Measurements from ENCODE around the gene MACF1.
"Not testable (repeated sequence)": the region's sequence is repeated elsewhere in the genome, so short reads cannot be mapped to it uniquely, and the experiment has no call there.

The MACF1 gene

DNA sequence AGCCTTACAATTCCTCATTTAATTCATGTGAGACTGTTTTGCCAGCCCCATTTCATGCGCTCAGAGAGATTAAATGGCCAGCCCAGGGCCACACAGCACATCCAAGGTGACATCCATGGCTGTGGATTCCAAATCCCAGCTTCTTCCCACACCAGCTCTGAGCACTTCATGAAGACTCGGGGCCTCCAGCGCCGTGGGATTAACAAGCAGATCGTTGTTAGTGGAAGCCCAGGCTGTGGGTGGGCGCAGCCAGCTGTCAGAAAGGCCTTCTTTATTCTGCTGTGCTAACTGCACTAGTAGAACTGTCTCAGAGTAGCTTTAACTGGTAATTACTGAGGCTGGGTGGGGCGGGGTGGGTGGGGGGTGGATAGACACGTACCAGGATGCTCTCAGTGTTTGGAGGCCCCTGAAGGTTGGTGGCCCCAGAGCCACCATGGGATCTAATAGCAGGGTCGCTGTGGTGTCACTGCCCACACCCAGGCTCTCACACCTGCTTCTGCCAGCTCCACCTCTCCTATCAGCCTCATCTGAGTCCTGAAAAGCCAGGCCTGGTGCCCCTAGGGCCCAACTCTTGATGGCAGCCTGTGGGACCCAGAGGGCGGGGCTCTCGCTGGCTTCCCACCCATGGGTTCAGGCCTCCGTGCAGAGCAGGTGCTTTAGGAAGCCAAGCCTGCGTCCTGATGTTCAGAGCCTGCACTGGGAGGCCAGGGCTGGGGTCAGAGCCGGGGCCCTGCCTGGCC, 290.3 kb downstream of the MACF1 start:
- Mint-ChIP-seq H3K36me3 (no peaks in the 10 kb centered on the region), H3K4me3 (no peak overlapping the region), H3K27ac (no peak overlapping the region), H3K4me1 (peaks cover 3% of the 10 kb centered on the region), H3K27me3 (peaks cover 5% of the 10 kb centered on the region), H3K9me3 (no peaks in the 10 kb centered on the region)
- no peak for DNase-seq (ENCODE audit: low spot score in 2 of 2)
- no peak for ATAC-seq (ENCODE audit: low read depth)

DNA sequence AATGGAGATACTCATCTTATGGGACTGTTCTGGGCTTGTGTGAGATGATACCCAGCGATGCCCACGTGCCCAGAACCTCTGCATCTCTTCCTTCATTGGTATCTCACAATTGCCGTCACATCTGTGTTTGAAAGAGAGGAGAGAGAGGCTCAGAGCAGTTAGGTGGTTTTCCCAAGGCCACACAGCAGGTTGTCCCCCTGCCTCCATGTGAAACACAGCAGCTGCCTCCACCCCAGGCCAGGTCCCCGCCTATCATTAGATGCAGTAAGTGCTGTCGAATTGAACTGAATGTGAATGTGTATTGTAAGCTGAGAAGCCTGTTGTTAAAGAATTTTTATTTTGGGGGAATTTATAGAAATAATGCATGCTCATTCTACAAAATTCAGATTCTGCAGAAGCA, 292.0 kb downstream of the MACF1 start:
- not testable (repeated sequence) for H3K27me3 Mint-ChIP-seq; ATAC-seq (ENCODE audit: low read depth); H3K9me3 Mint-ChIP-seq; DNase-seq (ENCODE audit: low spot score in 2 of 2); H3K4me1 Mint-ChIP-seq; H3K36me3 Mint-ChIP-seq; H3K4me3 Mint-ChIP-seq; H3K27ac Mint-ChIP-seq

DNA sequence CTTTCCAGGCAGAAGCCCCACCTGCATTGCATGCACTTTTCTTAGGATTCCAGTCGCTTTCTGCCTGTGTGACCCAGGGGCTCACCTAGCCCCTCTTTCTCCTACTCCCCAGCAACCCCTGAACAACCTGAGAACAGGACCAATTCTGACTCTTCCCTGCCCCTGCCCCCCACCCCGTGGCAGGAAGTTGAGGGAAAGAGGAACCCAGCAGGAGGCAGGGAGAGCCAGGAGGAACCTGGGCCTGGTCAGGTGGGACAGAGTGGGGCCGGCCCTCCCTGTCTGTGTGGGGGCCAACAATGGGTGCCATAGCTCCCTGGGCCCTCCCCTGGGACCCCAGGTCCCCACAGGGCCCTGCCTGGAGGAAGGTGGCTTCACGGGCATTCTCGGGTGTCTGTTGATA, 293.1 kb downstream of the MACF1 start:
- H3K27ac Mint-ChIP-seq, result no peak overlapping the region
- no peaks in the 10 kb centered on the region for H3K36me3 Mint-ChIP-seq
- H3K9me3 Mint-ChIP-seq, result no peaks in the 10 kb centered on the region
- ATAC-seq (ENCODE audit: low read depth) (no peak), DNase-seq (ENCODE audit: low spot score in 2 of 2) (no peak)
- H3K4me1 Mint-ChIP-seq, result no peaks in the 10 kb centered on the region
- peaks cover 5% of the 10 kb centered on the region for H3K27me3 Mint-ChIP-seq
- no peak overlapping the region for H3K4me3 Mint-ChIP-seq

DNA sequence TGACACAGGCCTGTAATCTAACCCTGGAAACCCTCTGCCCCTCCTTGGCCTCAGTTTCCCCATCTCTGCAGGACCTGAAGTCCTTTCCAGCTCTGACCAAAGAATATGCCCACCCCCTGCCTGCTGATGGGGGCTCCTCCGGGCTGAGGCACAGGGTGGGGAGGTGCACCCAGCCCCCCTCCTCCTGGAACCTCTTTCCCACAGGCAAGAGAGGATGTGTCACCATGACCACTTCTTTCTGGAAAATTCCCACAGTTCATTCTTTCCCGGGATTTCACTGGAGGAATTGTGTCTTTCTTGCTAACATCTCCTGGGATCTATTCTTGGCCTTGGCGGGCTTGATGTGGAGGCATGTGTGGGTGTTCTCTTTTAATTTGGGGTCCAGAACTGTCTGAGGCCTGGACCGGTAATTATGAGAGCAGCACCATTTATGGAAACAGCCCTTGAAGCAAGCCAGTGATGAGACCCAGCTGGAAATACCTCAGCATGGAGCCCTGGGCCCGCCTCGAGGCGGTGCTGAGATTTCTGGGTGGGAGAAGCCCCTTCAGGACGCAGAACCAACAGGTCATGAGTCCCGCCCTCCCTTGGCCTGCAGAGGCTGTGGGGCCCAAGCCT, 293.7 kb downstream of the MACF1 start:
- not testable (repeated sequence) for ATAC-seq (ENCODE audit: low read depth); H3K4me3 Mint-ChIP-seq; H3K27me3 Mint-ChIP-seq; H3K27ac Mint-ChIP-seq; H3K36me3 Mint-ChIP-seq; H3K9me3 Mint-ChIP-seq; DNase-seq (ENCODE audit: low spot score in 2 of 2); H3K4me1 Mint-ChIP-seq

DNA sequence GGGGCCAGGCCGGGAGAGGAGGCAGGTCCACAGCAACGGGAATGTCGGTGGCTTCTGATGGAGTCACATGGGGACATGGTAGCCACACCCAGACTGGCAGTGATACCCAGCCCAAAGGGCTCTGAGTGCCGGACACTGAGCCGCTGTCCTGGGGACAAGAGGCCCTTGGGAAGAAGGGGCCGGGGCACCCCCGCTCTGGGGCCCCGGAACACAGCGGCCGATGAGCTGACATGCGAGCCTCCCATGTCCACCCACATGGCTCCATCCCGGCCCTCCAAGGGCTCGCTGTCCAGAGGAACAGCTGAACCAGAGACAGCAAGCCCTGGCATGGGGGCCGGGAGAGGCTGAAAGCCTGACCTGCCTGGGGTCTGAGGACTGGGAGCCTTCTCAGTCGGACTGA, 294.3 kb downstream of the MACF1 start:
- not testable (repeated sequence) for H3K4me1 Mint-ChIP-seq; H3K4me3 Mint-ChIP-seq; H3K27ac Mint-ChIP-seq; H3K27me3 Mint-ChIP-seq; H3K36me3 Mint-ChIP-seq; DNase-seq (ENCODE audit: low spot score in 2 of 2); H3K9me3 Mint-ChIP-seq; ATAC-seq (ENCODE audit: low read depth)

DNA sequence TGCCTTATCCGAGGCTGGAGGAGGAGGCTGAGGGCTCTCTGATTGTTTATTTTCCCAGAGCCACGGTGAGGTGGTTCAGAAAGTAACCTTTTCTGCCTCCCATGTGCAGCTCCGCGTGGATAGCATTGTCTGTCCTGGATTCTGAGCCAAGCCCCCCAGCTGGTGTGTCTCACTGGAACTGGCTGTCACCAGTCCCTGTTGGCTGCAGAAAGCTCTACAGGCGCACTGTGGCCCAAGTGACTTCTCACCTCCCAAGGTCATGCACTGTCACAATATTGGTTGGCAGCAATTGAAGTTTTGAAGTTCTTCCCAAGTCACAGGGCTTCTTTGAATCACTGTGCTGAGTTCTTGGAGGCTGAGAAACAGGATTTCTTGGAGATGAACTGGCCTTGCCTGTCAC, 295.2 kb downstream of the MACF1 start:
- H3K4me1 Mint-ChIP-seq, result no peaks in the 10 kb centered on the region
- DNase-seq (ENCODE audit: low spot score in 2 of 2) (no peak), ATAC-seq (ENCODE audit: low read depth) (no peak)
- H3K36me3 Mint-ChIP-seq, result no peaks in the 10 kb centered on the region
- no peak overlapping the region for H3K4me3 Mint-ChIP-seq
- no peak overlapping the region for H3K27ac Mint-ChIP-seq
- no peaks in the 10 kb centered on the region for H3K27me3 Mint-ChIP-seq
- no peaks in the 10 kb centered on the region for H3K9me3 Mint-ChIP-seq

DNA sequence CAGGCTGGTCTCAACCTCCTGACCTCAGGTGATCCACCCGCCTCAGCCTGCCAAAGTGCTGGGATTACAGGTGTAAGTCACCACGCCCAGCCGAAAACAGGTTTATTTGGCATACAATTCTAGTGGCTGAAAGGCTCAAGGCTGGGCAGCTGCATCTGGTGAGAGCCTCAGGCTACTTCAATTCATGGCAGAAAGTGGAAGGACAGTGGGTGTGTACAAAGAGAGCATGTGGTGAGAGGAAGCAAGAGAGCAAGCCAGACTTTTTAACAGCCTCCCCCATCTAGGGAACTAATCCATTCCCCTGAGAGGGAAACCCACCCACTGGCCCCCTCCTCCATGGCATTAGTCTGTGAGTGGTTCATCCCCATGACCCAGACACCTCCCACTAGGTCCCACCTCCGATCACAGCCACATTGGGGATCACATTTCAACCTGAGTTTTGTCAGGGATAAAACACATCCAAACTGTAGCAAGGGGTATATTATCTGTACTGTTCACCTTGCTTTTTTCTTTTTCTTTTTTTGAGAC, 296.4 kb downstream of the MACF1 start:
- no peak for ATAC-seq (ENCODE audit: low read depth)
- Mint-ChIP-seq H3K27ac (peak overlapping the region; percentile 61), H3K4me3 (no peak overlapping the region), H3K4me1 (no peaks in the 10 kb centered on the region), H3K9me3 (no peaks in the 10 kb centered on the region), H3K36me3 (no peaks in the 10 kb centered on the region), H3K27me3 (no peaks in the 10 kb centered on the region)
- DNase-seq (ENCODE audit: low spot score in 2 of 2), result no peak

DNA sequence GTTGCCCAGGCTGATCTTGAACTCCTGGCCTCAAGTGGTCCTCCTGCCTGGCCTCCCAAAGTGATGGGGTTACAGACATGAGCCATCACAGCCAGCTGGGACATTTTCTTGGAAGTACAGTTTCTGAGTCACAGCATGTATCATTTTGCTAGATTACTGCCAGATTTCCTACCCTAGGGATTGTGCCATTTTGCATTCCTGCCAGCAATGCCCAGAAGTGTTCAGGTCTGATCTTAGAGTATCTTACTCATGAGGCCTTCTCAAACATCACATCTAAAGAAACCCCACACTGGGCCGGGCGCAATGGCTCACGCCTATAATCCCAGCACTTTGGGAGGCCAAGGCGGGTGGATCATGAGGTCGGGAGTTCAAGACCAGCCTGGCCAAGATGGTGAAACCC, 297.2 kb downstream of the MACF1 start:
- DNase-seq (ENCODE audit: low spot score in 2 of 2) (no peak), ATAC-seq (ENCODE audit: low read depth) (no peak)
- H3K27ac Mint-ChIP-seq, result peak overlapping the region; percentile 61
- no peaks in the 10 kb centered on the region for H3K27me3 Mint-ChIP-seq
- H3K4me1 Mint-ChIP-seq, result no peaks in the 10 kb centered on the region
- H3K36me3 Mint-ChIP-seq, result no peaks in the 10 kb centered on the region
- no peaks in the 10 kb centered on the region for H3K9me3 Mint-ChIP-seq
- H3K4me3 Mint-ChIP-seq, result no peak overlapping the region

DNA sequence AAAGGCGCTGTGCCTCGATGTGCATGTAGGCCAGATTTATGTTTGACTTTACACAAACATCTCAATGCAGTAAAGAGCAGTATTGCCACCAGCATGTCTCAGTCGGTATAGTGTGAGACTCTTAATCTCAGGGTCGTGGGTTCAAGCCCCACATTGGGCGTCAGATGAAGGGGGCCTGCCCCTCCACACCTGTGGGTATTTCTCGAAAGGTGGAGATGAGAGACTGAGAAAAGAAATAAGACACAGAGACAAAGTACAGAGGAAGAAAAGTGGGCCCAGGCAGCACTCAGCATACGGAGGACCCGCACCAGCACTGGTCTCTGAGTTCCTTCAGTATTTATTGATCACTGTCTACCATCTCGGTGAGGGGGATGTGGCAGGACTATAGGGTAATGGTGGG, 299.9 kb downstream of the MACF1 start:
- not testable (repeated sequence) for ATAC-seq (ENCODE audit: low read depth); H3K36me3 Mint-ChIP-seq; H3K9me3 Mint-ChIP-seq; DNase-seq (ENCODE audit: low spot score in 2 of 2); H3K27me3 Mint-ChIP-seq; H3K27ac Mint-ChIP-seq; H3K4me1 Mint-ChIP-seq; H3K4me3 Mint-ChIP-seq

DNA sequence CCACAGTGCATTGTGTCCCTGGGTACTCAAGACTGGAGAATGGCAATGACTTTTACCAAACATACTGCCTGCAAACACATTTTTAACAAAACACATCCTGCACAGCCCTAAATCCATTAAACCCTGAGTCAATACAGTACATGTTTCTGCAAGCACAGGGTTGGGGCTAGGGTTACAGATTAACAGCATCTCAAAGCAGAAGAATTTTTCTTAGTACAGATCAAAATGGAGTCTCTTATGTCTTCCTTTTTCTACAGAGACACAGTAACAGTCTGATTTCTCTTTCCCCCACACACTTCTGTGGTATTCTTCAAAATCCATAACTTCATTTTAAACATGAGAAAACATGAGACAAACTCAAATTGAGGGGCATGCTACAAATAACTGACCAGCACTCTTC, 300.8 kb downstream of the MACF1 start:
- H3K4me1 Mint-ChIP-seq, result peaks cover 8% of the 10 kb centered on the region
- no peak overlapping the region for H3K27ac Mint-ChIP-seq
- H3K4me3 Mint-ChIP-seq, result no peak overlapping the region
- no peaks in the 10 kb centered on the region for H3K27me3 Mint-ChIP-seq
- H3K9me3 Mint-ChIP-seq, result no peaks in the 10 kb centered on the region
- no peaks in the 10 kb centered on the region for H3K36me3 Mint-ChIP-seq
- no peak for DNase-seq (ENCODE audit: low spot score in 2 of 2)
- ATAC-seq (ENCODE audit: low read depth), result no peak

DNA sequence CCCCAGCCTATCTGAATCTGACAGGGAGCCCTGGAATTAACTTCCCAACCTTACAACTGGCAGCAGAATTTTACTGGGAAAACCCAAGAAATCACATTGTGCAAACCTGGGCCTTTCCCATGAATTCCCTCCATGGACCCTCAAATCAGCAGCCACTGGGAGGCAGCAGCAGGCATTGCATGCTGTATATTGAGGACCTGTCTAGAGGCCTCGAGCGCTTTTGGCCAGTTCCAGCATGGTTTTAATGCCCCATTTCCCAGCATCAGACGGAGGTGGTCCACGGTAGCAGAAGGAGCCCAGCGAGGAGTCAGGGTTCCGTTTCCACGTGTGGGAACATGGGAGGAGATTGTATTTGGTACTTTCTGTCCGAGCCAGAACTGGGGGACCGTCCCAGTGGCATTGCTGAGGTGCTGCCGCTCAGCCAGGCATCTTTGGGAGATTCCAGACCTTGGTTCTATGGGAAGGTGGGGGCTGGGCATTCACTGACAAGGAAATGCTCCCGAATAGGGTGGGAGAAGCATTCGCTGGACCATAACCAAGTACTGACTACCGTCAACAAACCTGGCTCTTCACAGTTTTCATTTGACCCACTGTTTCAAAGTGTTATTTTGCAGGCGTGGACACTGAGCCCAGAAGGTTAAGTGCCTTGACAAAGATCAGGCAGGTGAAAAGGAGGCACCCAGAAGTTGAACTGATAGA, 302.9 kb downstream of the MACF1 start:
- Mint-ChIP-seq H3K9me3 (no peaks in the 10 kb centered on the region), H3K4me3 (no peak overlapping the region), H3K4me1 (peaks cover 9% of the 10 kb centered on the region), H3K27ac (no peak overlapping the region), H3K27me3 (no peaks in the 10 kb centered on the region), H3K36me3 (no peaks in the 10 kb centered on the region)
- ATAC-seq (ENCODE audit: low read depth), result no peak
- no peak for DNase-seq (ENCODE audit: low spot score in 2 of 2)

DNA sequence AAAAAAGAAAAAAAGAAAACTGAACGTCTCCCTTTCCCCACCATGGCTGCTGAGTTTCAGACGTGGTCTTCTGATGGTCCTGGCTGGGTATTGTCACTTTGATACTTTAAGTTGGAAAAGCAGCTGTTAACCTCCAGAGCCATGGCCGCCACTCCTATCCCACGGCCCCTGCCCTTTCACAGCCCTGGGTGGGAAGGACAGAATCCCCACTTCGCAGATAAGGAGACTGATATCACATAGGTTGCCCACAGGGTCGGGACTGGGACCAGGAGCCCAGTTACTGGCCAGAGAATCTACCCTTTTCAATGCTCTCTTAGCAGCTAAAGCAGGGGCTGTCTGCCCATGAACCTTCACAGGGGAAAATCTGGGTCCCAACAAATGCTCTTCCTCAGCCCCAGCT, 303.8 kb downstream of the MACF1 start:
- Mint-ChIP-seq H3K36me3 (no peaks in the 10 kb centered on the region), H3K4me1 (peaks cover 9% of the 10 kb centered on the region), H3K27me3 (no peaks in the 10 kb centered on the region), H3K27ac (no peak overlapping the region), H3K4me3 (no peak overlapping the region), H3K9me3 (no peaks in the 10 kb centered on the region)
- no peak for ATAC-seq (ENCODE audit: low read depth)
- DNase-seq (ENCODE audit: low spot score in 2 of 2), result no peak

DNA sequence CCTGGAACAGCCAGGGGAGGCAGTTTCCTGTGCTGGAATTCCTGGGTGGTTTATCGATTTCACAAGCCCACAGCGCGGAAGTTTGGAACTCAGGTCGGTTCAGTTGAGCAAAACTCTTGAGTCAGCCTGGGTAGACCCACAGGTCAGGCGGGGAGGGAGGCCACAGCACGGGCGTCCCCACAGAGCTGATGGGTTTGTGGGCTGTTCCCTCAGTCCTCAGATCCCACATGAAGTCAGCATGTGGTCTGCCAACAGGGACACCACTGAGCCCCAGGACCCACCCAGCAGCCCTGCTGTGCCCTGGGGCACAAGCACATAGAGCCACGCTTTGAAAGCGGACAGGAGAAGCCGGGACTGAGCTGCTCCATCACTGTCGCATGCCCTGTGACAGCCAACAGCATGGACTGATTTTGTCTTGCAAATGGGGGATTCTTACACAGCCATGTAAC, 304.4 kb downstream of the MACF1 start:
- H3K4me1 Mint-ChIP-seq, result peaks cover 9% of the 10 kb centered on the region
- ATAC-seq (ENCODE audit: low read depth), result peak; percentile 14
- H3K9me3 Mint-ChIP-seq, result no peaks in the 10 kb centered on the region
- peak overlapping the region; percentile 76 for H3K4me3 Mint-ChIP-seq
- no peaks in the 10 kb centered on the region for H3K36me3 Mint-ChIP-seq
- DNase-seq (ENCODE audit: low spot score in 2 of 2), result no peak
- H3K27ac Mint-ChIP-seq, result no peak overlapping the region
- no peaks in the 10 kb centered on the region for H3K27me3 Mint-ChIP-seq

DNA sequence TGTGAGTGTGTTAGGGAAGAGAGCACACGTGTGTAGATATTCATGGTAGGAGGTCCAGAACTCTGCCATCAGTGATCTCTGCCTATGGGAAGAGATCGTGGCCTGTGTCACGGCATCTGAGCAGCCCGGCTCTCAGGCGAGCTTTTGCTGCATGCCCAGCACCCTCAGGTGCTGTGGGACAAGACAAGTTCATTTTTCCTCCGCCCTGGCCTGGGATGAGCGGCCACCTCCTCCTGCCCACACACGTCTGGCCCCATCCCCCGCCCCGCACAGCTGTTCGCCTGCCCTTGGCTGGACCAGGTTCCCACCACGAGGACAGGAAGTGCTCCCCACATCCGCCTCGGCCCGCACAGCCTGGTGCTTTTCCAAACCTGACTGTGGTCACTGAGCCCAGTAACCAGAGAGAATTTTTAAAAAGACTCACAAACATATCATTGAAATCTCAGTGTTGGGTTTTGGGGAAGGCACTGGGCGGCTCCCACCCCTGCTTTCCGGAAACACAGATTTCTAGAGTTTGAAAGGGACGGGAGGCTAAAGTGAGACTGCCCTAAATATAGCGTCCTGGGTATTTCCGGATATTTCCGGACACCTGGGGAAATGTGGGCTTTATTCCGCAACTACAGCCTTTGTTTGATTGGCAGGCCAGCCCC, 305.0 kb downstream of the MACF1 start:
- ATAC-seq (ENCODE audit: low read depth), result peak; percentile 22
- Mint-ChIP-seq H3K36me3 (no peaks in the 10 kb centered on the region), H3K4me1 (peaks cover 9% of the 10 kb centered on the region), H3K27me3 (no peaks in the 10 kb centered on the region), H3K27ac (no peak overlapping the region), H3K9me3 (no peaks in the 10 kb centered on the region), H3K4me3 (peak overlapping the region; percentile 76)
- no peak for DNase-seq (ENCODE audit: low spot score in 2 of 2)

Measured in memory B cell (primary cell).